Measurements from ENCODE around the gene TPPP3. TPM values are rescaled to one million over a fixed set of nuclear protein-coding genes. Genes with fewer than 3 reads are reported as not detected.

The TPPP3 gene
- total RNA-seq, 4 donors from 2014 or later = 3.0 to 26.2 (median 8.2) TPM

- Histone ChIP-seq H3K9me3 (no peaks in the 10 kb centered on the region), H3K36me3 (no peaks in the 10 kb centered on the region), H3K4me3 (no peak overlapping the region), H3K4me1 (no peaks in the 10 kb centered on the region), H3K27ac (no peak overlapping the region), H3K27me3 (no peaks in the 10 kb centered on the region)
- intact Hi-C loops (cut with DNase I) = no loop called here
- no peak for DNase-seq
- no peak for TF ChIP-seq POLR2A (IDR thresholded peaks at IDR 0.05)
- no peak for TF ChIP-seq CTCF (IDR thresholded peaks at IDR 0.05)
- WGBS, 2 donors = 44 to 57% methylated on average over 1 of the region's 1 CpG
Observed at GRCh38 chr16:67345401-67345800, 47.9 kb downstream of the TPPP3 start.

- Histone ChIP-seq H3K9me3 (no peaks in the 10 kb centered on the region), H3K4me1 (no peaks in the 10 kb centered on the region), H3K27ac (no peak overlapping the region), H3K36me3 (no peaks in the 10 kb centered on the region), H3K4me3 (no peak overlapping the region), H3K27me3 (no peaks in the 10 kb centered on the region)
- 74 to 83% methylated on average over 4 of the region's 4 CpGs for WGBS, 2 donors
- no peak for DNase-seq
- no peak for TF ChIP-seq POLR2A (IDR thresholded peaks at IDR 0.05)
- TF ChIP-seq CTCF (IDR thresholded peaks at IDR 0.05) = no peak
- intact Hi-C loops (cut with DNase I) = no loop called here
Observed at GRCh38 chr16:67342616-67343015, 50.7 kb downstream of the TPPP3 start.

DNA sequence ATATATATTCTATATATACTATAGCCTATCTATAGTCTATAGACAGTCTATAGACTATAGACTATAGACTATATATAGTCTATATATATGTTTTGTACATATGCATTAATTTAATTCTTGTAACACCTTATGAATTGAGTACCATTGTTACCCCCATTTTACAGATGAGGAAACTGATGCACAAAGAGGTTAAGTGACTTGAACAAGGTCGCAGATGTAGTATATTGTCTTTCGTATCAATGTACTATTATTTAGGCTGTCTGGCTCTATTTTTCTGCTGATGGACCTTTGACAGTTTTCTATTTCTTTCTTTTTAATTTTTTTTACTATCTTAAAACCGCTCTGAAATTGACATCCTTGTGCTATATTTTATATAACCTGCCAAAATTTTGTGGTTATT is 52.0 kb downstream of the TPPP3 start:
- H3K9me3 ChIP-seq = no peaks in the 10 kb centered on the region
- intact Hi-C loops (cut with DNase I) = no loop called here
- H3K27ac ChIP-seq = no peak overlapping the region
- no peak for DNase-seq
- H3K4me1 ChIP-seq = no peaks in the 10 kb centered on the region
- H3K4me3 ChIP-seq = no peak overlapping the region
- no peaks in the 10 kb centered on the region for H3K27me3 ChIP-seq
- no peak for TF ChIP-seq POLR2A (IDR thresholded peaks at IDR 0.05)
- H3K36me3 ChIP-seq = no peaks in the 10 kb centered on the region
- 75 to 85% methylated on average over 3 of the region's 3 CpGs for WGBS, 2 donors

Small RNAs within 50 kb of the gene (small RNA-seq; reads per million reads assigned to genes)
- 0 reads per million in 4 donors for gene RNU1-123P

Other genes starting within 250 kb of the TPPP3 start
- gene B3GNT9, start 242.5 kb downstream of the TPPP3 start, total RNA-seq = 10 to 100 TPM in 2 of 4 donors, 1 to 10 TPM in 2; 4.1 to 13.1 (median 8.4) TPM
- gene TRADD, start 233.6 kb downstream of the TPPP3 start, total RNA-seq = 10 to 100 TPM; 27.7 to 39.8 (median 35.5) TPM
- 10 to 100 TPM in 3 of 4 donors, 1 to 10 TPM in 1; 10.0 to 34.5 (median 19.9) TPM for gene FBXL8, start 233.5 kb downstream of the TPPP3 start, total RNA-seq
- 10 to 100 TPM in 3 of 4 donors, 1 to 10 TPM in 1; 3.7 to 59.5 (median 19.6) TPM for gene HSF4, start 228.8 kb downstream of the TPPP3 start, total RNA-seq
- 10 to 100 TPM; 25.1 to 56.1 (median 36.7) TPM for gene NOL3, start 223.0 kb downstream of the TPPP3 start, total RNA-seq
- gene MATCAP1, start 209.5 kb downstream of the TPPP3 start, total RNA-seq = 10 to 100 TPM in 3 of 4 donors, 1 to 10 TPM in 1; 8.8 to 18.8 (median 13.4) TPM
- gene EXOC3L1, start 203.4 kb downstream of the TPPP3 start, total RNA-seq = 1 to 10 TPM; 1.1 to 2.3 (median 1.4) TPM
- gene E2F4, start 201.3 kb downstream of the TPPP3 start, total RNA-seq = 10 to 100 TPM; 66.1 to 96.9 (median 81.9) TPM
- gene ELMO3, start 194.4 kb downstream of the TPPP3 start, total RNA-seq = 10 to 100 TPM; 30.1 to 35.9 (median 32.9) TPM
- gene TMEM208, start 166.4 kb downstream of the TPPP3 start, total RNA-seq = 10 to 100 TPM; 24.4 to 36.0 (median 31.7) TPM
- 1 to 10 TPM; 1.9 to 7.4 (median 5.3) TPM for gene FHOD1, start 146.0 kb downstream of the TPPP3 start, total RNA-seq
- gene SLC9A5, start 144.5 kb downstream of the TPPP3 start, total RNA-seq = under 1 TPM in 1 of 4 donors, not detected in 3; 0.19 TPM
- gene PLEKHG4, start 114.0 kb downstream of the TPPP3 start, total RNA-seq = 10 to 100 TPM in 1 of 4 donors, 1 to 10 TPM in 3; 5.0 to 11.4 (median 7.5) TPM
- gene KCTD19, start 66.8 kb downstream of the TPPP3 start, total RNA-seq = under 1 TPM in 1 of 4 donors, not detected in 3; 0.09 TPM
- not detected for gene LRRC36, start 66.7 kb downstream of the TPPP3 start, total RNA-seq
- 10 to 100 TPM in 1 of 4 donors, 1 to 10 TPM in 3; 2.5 to 11.1 (median 3.8) TPM for gene ZDHHC1, start 23.0 kb upstream of the TPPP3 start, total RNA-seq
- 10 to 100 TPM in 1 of 4 donors, 1 to 10 TPM in 3; 2.1 to 13.0 (median 6.7) TPM for gene HSD11B2, start 37.6 kb upstream of the TPPP3 start, total RNA-seq
- 100 to 1,000 TPM in 3 of 4 donors, 10 to 100 TPM in 1; 99.4 to 158 (median 131) TPM for gene ATP6V0D1, start 87.7 kb upstream of the TPPP3 start, total RNA-seq
- not detected for gene AGRP, start 90.0 kb upstream of the TPPP3 start, total RNA-seq
- 10 to 100 TPM in 3 of 4 donors, 1 to 10 TPM in 1; 6.6 to 24.0 (median 15.6) TPM for gene RIPOR1, start 135.3 kb upstream of the TPPP3 start, total RNA-seq
- gene CTCF, start 169.0 kb upstream of the TPPP3 start, total RNA-seq = 10 to 100 TPM; 29.9 to 35.5 (median 33.5) TPM

Measured in esophagus squamous epithelium (tissue), 5 donors.